GM18519 (cell line): ENCODE measurements around the gene TUBA4A.
"Not testable (repeated sequence)": the region's sequence is repeated elsewhere in the genome, so short reads cannot be mapped to it uniquely, and the experiment has no call there.

Experiments
- ATAC-seq: cut with Tn5 transposase; IDR thresholded peaks from one replicate; pipeline ENCODE4 v1.9.1; 2021; ENCODE audit warnings: mild to moderate bottlenecking, moderate library complexity; ENCODE audit not compliant: unreplicated experiment, low FRiP score

The TUBA4A gene

DNA sequence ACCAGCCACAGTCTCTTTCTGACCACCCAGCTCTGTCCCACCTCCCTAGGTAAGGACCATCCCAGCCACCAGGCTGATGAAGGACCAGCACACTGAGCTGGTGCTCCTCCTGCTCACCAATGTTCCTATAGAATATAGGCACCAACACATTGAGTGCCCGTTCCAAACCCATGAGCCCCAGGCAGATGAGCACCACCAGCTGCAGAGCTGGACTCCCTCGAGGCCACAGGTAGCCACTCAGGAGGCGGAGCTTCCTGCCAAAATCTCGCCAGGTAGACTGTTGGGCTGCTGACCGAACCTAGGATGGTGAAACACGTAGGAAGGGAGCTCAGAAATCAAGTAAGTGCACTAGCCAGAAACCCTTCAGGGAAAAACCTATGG lies 37.2 kb downstream of the TUBA4A start:
- ATAC-seq: no peak

DNA sequence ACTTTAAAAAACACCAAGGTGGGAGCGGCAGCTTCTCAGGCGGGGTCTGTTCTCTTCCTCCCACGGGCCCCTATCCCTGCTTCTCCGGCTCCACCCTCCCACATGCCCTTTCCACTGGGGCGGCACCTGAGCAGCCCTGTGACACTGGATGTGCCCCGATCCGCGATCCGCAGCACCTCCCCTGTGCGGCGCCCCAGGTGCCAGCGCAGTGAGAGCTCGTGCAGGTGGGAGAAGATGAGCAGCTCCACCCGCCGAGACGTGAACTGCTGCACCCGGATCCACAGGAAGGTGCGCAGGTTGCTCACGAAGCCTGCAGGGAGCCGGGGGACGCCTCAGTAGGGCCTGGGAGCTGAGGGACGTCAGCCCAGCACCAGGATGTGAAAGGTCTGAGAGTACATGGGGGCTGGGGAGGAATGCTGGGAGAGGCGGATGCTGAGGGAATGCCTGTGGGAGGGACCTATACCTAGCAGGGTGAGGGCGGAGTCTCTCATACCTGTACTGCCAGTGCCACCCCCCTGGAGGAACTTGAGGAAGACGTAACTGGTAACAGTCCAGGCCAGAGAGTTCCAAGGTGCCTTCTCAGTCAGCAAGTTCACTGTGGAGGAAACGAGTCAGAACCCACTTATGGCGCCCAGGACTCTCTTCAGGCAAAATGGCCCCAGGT lies 37.7 kb downstream of the TUBA4A start:
- no peak for ATAC-seq

DNA sequence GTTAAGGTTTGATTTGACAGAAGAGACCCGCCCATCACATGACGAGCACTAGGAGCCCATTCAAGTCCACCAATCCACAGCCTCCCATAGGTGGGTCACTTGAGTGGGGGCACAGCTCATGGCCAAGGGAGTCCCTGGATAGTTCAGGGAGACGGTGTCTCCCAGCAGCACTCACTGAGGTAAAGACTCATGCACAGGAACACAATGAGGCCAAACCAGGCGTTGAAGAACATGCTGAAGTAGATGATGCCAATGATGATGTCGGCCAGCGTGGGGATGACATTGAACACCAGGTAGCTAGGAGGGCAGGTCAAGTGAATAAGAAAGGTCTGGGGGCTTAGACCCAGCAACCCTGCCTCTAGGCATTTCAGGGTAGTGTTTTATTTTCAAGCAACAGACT lies 38.9 kb downstream of the TUBA4A start:
- ATAC-seq: no peak

DNA sequence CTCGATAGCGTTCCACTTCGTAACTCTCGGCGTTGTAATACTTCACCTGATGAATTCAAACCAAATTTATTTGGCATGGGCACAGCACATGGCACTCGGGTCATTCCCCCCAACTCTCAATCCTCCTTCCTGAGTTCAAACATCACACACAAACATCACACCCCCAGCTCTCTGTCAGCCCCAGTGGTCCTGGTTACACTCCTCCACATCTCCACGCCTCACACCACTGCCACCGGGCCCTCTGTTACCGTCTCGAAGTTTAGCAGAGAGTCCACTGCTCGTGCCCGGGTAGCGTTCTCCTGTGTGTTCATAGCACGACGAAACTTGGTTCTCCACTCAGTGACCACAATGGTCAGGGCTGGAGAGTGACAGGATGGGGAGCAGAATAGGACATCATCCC lies 39.6 kb downstream of the TUBA4A start:
- no peak for ATAC-seq

DNA sequence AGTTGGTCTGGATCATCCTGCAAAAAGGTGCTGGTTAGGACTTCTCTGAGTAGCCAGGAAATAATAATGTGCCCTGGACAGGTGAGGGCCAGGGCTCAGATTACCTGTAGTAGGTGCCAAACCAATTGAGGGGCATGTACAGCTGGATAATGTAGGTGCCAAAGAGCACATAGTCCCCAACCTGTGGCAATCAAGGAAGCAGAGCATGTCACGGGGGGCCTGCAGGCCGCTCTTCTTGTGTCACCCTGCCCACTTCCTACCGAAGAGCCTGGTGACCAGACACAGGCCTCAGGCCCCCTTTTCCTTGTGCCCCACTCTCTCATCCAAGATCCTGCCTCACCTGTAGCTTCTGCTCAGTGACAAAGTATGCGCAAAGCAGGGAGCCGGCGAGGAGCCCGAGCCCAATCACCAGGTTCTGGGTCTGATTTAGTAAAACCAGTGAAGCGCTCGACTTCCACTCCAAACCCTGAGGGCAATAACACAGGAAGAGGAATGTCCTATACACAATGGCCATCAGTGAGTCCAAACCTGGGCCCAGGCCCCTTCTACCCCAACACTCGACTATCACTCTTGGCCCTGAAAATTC lies 40.1 kb downstream of the TUBA4A start:
- ATAC-seq: no peak

DNA sequence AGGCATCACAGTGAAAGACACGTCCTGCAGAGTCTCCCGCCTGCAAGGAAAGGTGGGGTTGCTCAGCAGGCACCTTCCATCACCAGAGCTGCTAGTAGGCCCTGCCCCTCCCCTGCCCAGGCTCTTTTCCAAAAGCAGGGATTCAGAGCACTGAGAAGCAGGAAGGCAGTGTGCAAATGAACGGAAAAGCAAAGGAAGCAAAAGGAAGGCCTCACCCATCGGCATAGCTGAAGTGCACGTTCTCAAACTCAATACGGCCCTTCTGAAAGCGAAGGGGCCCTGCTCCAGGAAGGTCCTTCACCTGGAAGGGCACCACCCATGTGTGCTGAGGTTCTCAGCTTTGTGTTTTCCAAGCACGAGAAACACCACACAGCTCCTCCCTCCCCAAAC lies 40.7 kb downstream of the TUBA4A start:
- ATAC-seq: no peak

DNA sequence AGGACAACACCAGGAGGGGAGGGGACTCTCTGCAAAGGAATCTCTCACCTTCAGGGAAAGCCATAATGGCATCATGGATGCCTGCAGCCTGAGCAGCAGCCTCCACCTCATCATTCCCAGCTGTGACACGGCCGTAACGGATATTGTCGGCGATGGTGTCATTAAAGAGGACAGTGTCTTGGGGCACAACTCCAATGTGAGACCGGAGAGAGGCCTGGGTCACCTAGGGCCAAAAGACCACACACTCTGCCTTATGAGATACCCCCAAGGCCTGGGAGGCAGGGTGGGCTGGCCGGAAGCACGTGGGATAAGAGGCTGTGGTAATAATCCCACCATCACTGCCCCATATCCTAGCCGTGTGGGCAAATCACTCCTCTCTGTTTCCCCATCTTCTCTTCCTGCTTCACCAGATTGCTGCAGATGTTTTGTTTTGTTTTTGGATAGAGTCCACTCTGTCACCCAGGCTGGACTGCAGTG lies 42.8 kb downstream of the TUBA4A start:
- no peak for ATAC-seq

DNA sequence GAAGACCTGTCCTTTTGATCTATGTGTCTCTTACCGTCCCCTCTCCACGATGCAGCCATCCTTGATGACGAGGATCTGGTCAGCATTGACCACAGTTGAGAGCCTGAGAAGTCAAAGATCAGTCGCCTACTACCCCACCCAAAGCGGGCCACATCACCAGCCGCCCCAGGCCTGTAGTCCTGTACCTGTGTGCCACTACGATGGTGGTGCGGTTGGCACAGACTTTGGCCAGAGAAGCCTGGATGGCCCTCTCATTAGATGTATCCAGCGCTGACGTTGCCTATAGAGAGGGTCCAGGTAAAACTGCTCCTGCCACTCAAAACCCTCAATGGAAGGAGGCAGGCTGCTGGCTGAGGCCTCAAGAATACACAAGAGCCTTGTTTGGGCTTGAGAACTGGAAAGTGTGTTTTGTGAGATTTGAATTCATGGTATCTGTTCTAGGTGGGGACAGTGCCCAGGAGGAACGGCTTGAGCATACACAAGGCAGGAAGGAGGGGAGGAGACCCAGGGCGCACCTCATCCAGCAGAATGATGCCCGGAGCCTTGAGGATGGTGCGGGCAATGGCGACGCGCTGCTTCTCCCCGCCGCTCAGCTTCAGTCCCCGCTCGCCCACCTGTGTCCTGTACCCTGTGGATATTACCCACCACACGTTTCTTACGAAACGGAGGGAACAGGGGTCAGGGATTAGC lies 43.4 kb downstream of the TUBA4A start:
- ATAC-seq: no peak

DNA sequence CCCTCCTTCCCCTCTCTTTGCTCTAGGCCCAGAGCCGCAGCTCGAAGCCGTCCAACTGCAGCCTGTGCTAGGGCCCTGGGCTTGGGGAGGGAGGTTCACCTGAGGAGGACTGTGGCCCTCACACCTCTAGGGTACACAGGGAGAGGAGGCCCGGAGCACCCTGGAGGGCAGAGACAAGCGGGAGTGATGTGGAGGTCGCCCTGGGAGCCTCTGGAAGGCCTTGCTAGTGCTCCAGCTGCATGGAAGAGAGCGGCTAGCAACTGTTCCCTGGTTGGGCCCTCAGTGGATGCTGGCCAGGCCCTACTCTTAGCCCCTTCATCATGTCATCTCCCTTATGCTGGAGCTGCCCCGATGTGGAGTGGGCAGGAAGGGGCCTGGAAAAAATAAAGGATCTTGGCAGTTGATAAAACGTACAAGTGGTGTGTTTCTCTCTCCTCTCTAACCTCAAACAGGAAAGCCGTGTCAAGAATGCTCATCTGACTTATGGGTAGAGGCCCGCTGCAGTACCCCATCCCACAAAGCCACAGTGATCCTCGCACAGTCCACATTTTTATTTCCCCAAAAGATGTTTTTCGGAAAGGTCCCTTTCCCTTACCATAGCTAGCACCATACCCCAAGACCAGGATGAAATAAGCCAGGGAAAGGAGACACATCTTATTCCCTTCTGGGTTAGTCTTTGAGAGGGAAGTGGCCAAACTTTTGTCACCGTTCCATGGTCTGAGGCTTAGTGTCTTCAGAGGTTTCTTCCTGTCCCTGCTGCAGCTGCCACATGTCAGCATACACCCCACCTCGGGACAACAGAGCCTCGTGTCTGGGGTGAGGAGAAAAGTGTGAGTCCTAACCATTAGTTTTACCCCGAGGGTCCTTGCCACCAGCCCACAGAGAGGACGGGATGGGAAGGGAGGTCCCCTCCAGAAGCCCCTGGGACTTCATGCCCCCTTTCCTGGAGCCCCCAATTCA lies 44.2 kb downstream of the TUBA4A start:
- no peak for ATAC-seq

DNA sequence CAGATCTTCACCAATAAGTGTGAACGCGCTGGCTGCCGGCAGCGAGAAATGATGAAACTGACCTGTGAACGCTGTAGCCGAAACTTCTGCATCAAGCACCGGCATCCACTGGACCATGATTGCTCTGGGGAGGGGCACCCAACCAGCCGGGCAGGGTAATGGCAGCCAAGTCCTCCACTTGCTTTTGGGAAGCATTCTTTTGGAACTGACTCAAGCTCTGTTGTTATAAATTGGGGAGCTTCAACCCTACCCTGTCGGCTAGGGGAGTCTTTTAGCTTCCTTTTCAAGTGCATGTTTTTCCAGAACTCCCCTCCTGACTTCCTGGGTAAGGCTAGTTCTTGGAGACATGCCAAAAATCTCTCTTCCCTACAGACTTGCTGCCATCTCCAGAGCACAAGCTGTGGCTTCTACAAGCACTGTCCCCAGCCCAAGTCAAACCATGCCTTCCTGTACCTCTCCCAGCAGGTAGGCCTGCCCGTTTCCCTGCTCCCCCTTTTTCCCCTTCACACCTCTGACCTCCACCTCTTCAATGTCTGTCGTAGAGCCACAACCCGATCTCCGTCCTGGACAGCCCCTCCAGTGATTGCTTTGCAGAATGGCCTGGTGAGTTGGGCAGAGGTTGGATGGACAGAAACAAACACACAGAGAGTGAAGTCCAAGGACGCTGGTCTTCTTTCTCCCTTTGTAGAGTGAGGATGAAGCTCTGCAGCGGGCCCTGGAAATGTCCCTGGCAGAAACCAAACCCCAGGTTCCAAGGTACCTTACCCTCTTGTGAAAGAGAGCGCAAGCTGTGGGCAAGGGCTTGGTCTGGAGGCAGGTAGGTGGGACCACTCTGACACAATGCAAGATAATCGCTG lies 45.6 kb downstream of the TUBA4A start:
- ATAC-seq: no peak

DNA sequence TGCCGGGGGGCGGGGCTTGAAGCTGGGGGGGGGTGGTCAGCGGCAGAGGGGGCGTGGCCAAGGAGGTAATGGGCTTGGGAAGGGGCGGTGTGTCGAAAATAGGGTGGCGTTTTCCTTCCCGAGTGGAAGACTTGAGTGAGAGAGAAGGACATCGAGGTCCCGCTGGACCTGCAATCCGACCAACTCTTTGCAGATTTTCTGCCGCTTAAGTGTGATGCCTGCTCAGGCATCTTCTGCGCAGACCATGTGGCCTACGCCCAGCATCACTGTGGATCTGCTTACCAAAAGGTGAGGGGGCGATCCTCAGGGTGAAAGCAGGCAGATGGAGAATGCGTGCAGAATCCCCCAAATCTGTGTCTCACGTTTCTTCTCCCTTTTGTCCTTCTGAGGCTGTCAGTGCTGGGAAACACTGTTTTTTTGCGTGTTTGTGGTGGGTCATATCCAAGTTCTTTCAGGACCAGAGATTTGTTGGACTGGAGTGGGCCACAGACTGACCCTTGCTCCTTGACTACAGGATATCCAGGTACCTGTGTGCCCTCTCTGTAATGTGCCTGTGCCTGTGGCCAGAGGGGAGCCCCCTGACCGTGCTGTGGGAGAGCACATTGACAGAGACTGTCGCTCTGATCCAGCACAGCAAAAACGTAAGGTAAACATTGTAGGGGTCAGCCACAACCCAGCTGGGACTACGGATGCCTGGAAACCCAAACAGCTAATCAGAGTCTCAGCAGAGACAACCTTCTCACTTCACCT lies 46.4 kb downstream of the TUBA4A start:
- ATAC-seq: no peak

DNA sequence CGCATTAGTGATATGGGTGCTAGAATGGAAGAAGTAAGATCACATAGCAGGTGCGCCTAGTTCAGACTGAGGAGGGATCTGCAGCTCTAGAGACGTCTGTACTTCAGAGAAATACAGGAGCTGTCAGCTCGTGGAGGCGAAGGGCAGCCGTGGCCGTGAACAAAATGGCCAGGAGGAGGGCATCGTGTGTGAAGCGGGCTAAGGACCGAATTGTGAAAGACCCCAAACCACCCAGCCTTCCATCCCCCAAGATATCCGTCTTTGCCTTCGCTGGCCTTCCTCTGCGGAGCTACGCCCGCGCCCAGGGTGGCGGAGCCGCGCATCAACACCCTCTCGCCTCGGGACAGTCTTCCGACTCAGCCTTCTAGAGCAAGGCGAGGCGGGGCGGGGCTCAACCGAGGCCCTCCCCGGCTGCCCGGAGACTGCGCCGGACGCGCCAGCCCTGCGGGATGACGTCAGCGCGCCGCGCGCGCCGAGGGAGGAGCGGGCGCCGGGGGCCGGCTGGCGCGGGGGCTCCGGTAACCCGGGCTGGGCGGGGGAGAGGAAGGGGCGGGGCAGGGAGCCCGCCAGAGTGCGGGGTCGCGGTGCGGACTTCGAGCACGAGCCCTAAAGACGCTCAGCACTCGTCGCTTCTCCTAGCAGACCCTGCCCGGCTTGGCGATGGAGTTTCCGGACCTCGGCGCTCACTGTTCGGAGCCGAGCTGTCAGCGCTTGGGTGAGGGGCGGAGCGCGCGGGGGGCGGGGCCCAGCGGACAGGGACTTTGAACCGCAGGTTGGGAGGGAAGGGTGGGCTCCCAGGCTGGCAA lies 47.2 kb downstream of the TUBA4A start, which contains the start of gene ZFAND2B:
TSS of gene ZFAND2B (plus strand) at position 455 of the 806 bp plus-strand sequence. CDS start at position 661, 206 bp downstream.
- ATAC-seq: peak; percentile 96

DNA sequence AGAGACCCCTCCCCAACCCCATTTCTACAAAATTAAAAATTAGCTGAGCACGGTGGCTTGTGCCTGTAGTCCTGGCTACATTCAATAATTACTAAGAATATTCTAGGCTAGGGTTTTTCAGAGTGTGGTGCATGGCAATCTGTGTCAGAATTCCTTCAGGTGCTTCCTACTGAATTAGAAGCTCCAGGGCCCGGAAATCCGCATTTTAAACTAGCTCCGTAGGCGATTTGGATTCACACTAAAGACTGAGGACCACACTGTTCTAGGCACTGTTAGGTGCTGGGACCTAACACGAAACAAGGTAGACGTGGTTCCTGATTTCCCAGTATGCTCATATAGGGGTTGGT lies 47.8 kb downstream of the TUBA4A start:
- ATAC-seq: no peak

DNA sequence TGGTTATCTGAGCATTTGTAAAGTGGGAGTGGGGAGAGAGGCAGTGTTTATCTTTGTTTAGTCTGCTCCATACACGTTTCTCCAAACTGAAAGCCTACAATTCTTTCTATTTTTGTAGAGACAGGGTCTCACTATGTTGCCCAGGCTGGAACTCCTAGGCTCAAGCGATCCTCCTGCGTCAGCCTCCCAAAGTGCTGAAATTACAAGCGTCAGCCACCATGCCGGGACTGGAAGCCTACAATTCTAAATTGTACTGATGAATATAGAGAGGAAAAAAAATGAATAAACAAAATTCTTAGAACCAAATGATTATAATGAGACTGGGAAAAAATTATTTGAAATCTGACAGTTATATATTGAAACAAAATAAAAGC lies 48.6 kb downstream of the TUBA4A start:
- ATAC-seq: no peak

DNA sequence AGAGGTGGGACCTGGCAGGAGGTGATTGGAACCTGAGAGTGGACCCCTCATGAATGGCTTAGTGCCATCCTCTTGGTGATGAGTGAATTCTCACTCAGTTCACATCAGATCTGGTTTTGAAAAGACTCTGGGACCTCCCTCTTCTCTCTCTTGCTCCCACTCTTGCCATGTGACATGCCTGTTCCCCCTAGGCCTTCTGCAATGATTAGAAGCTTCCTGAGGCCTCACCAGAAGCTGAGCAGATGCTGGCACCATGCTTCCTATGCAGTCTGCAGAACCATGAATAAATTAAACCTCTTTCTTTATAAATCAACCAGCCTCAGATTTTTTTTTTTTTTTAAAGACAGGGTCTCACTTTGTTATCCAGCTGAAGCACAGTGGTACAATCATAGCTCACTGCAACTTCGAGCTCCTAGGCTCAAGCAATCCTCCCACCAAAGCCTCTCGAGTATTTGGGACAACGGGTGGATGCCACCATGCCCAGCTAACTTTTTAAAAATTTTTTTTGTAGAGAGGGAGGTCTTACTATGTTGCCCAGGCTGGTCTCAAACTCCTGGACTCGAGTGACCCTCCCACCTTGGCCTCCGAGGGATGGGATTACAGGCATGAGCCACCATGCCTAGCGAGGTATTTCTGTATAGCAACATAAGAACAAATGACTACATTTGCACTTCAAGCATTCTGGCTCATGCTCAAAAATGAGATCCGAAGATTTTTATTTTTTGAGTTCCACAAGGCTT lies 49.1 kb downstream of the TUBA4A start:
- no peak for ATAC-seq

DNA sequence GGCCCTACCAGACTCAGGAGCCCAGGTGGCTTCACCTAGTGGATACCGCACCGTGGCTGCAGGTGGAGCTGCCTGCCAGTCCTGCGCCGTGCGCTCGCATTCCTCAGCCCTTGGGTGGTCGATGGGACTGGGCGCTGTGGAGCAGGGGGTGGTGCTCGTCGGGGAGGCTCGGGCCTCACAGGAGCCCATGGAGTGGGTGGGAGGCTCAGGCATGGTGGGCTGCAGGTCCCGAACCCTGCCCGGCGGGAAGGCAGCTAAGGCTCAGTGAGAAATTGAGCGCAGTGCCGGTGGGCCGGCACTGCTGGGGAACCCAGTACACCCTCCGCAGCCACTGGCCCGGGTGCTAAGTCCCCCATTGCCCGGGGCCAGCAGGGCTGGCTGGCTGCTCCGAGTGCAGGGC lies 52.4 kb downstream of the TUBA4A start:
- not testable (repeated sequence) for ATAC-seq

DNA sequence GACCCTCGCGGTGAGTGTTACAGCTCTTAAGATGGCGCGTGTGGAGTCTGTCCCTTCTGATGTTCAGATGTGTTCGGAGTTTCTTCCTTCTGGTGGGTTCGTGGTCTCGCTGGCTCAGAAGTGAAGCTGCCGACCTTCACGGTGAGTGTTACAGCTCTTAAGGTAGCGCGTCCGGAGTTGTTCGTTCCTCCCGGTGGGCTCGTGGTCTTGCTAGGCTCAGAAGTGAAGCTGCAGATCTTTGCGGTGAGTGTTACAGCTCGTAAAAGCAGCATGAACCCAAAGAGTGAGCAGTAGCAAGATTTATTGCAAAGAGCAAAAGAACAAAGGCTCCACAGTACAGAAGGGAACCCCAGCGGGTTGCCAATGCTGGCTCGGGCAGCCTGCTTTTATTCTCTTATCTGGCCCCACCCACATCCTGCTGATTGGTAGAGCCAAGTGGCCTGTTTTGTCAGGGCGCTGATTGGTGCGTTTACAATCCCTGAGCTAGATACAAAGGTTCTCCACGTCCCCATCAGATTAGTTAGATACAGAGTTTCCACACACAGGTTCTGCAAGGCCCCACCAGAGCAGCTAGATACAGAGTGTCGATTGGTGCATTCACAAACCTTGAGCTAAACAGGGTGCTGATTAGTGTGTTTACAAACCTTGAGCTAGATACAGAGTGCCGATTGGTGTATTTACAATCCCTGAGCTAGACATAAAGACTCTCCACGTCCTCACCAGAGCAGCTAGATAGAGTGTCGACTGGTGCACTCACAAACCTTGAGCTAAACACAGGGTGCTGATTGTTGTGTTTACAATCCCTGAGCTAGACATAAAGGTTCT lies 53.0 kb downstream of the TUBA4A start:
- ATAC-seq: not testable (repeated sequence)
